Caco-2 (cell line): Measurements from ENCODE around the gene MCTP2. TPM values are rescaled to one million over a fixed set of nuclear protein-coding genes. Genes with fewer than 3 reads are reported as not detected.

Source experiments
- BruUV-seq: library from RNA; stranded (reverse); fragments of 400-500 nt; replicated peaks from 2 replicates; lab custom pipeline; 2021; lab: Mats Ljungman, UMichigan
- CTCF ChIA-PET: fragments of 300-600 bp; sonication (Branson Sonifier 250); formaldehyde crosslinking; loops from one replicate; lab custom pipeline; 2022; ENCODE audit warnings: antibody characterized with exemption; lab: Charles Lee
- POLR2A ChIA-PET: fragments of 300-600 bp; sonication (Branson Sonifier 250); formaldehyde crosslinking; loops from one replicate; lab custom pipeline; 2022; ENCODE audit warnings: antibody characterized with exemption; lab: Charles Lee
- DNase-seq, 2 experiments: peaks; one replicate each; pipeline versions ENCODE4 v3.0.0 to v3.0.0-alpha.2; 2020 to 2022
- H3K27me3 ChIP-seq: replicated peaks from 2 replicates; pipeline ENCODE4 v1.6.0; 2011; ENCODE audit warnings: low read length; ENCODE audit not compliant: control insufficient read depth, insufficient read depth
- H3K36me3 ChIP-seq: 2 replicates; pipeline ENCODE4 v1.5.1; 2011; ENCODE audit warnings: low read length; ENCODE audit not compliant: control insufficient read depth, insufficient read depth
- H3K4me1 ChIP-seq: fragments of 250-450 bp; sonication (Bioruptor Pico); 2 replicates; pipeline ENCODE4 v1.5.1; 2020; ENCODE audit warnings: mild to moderate bottlenecking
- H3K4me3 ChIP-seq: 2 replicates; pipeline ENCODE4 v1.5.1; 2011; ENCODE audit warnings: low read depth, mild to moderate bottlenecking, control low read depth, low read length
- H3K9me3 ChIP-seq: fragments of 250-450 bp; sonication (Bioruptor Pico); 2 replicates; pipeline ENCODE4 v1.5.1; 2020; ENCODE audit warnings: mild to moderate bottlenecking, moderate library complexity
- H3K27ac Mint-ChIP-seq: one replicate; pipeline ENCODE4 v1.8.0; 2022; ENCODE audit warnings: mixed read lengths; ENCODE audit not compliant: unreplicated experiment
- H3K27me3 Mint-ChIP-seq: one replicate; pipeline ENCODE4 v1.8.0; 2022; ENCODE audit warnings: mixed read lengths; ENCODE audit not compliant: insufficient read depth, unreplicated experiment
- H3K36me3 Mint-ChIP-seq: one replicate; pipeline ENCODE4 v1.8.0; 2022; ENCODE audit warnings: mild to moderate bottlenecking, mixed read lengths; ENCODE audit not compliant: insufficient read depth, unreplicated experiment
- H3K4me1 Mint-ChIP-seq: one replicate; pipeline ENCODE4 v1.8.0; 2022; ENCODE audit warnings: low read depth, mixed read lengths; ENCODE audit not compliant: unreplicated experiment
- H3K4me3 Mint-ChIP-seq: one replicate; pipeline ENCODE4 v1.8.0; 2022; ENCODE audit warnings: mild to moderate bottlenecking, moderate library complexity, mixed read lengths; ENCODE audit not compliant: unreplicated experiment
- H3K9me3 Mint-ChIP-seq: one replicate; pipeline ENCODE4 v1.8.0; 2022; ENCODE audit warnings: mixed read lengths; ENCODE audit not compliant: unreplicated experiment
- CTCF ChIP-seq, 2 experiments: fragments of 200-600 bp in 1 of 2; IDR thresholded peaks; 1 replicate in 1 of 2; 2 replicates in 1 of 2; pipeline versions ENCODE4 v1.5.1 to v1.8.0; 2011 to 2022; ENCODE audit warnings: antibody characterized with exemption in 1 of 2, control low read depth in 1 of 2, inconsistent platforms in 1 of 2, low read depth in 1 of 2, low read length in 1 of 2, mild to moderate bottlenecking in 1 of 2, moderate library complexity in 1 of 2; ENCODE audit not compliant: insufficient read depth in 1 of 2, severe bottlenecking in 1 of 2, unreplicated experiment in 1 of 2
- intact Hi-C: fragments of 100-400 bp; cut with micrococcal nuclease; formaldehyde crosslinking; loops from one replicate; pipeline ENCODE4 v1.10.0; 2022; ENCODE audit not compliant: unreplicated experiment
- total RNA-seq: library from RNA; stranded (reverse); gene quantifications from 2 replicates; pipeline ENCODE4 v1.2.3, GENCODE V29; 2022

The MCTP2 gene
- total RNA-seq, 1 experiment from 2014 or later: 9.9 TPM

GRCh38 chr15:94386351-94386750 is 155.0 kb downstream of the MCTP2 start:
- Histone ChIP-seq H3K4me3 (no peak overlapping the region), H3K4me1 (no peaks in the 10 kb centered on the region), H3K36me3 (no peaks in the 10 kb centered on the region; the same call in 1 of the 2 replicates), H3K9me3 (no peaks in the 10 kb centered on the region), H3K27me3 (no peaks in the 10 kb centered on the region)
- POLR2A ChIA-PET: no interaction called here
- DNase-seq: no peak
- CTCF ChIA-PET: no interaction called here
- no TSS peak for BruUV-seq
- no peak overlapping the region for H3K4me3 Mint-ChIP-seq
- H3K27me3 Mint-ChIP-seq: no peaks in the 10 kb centered on the region
- no peak for TF ChIP-seq CTCF (IDR thresholded peaks at IDR 0.05; ENCODE audit: insufficient read depth in 1 of 2, low read depth in 1 of 2, low read length in 1 of 2, severe bottlenecking in 1 of 2, unreplicated experiment in 1 of 2)
- no peaks in the 10 kb centered on the region for H3K4me1 Mint-ChIP-seq
- intact Hi-C loops: no loop called here
- H3K36me3 Mint-ChIP-seq: no peaks in the 10 kb centered on the region
- H3K9me3 Mint-ChIP-seq: no peaks in the 10 kb centered on the region
- H3K27ac Mint-ChIP-seq: no peak overlapping the region

- H3K36me3 ChIP-seq: no peaks in the 10 kb centered on the region; the same call in 1 of the 2 replicates
- no TSS peak for BruUV-seq
- ChIA-PET CTCF (no interaction called here), POLR2A (no interaction called here)
- no peaks in the 10 kb centered on the region for H3K4me1 ChIP-seq
- no peaks in the 10 kb centered on the region for H3K27me3 Mint-ChIP-seq
- no peak overlapping the region for H3K4me3 Mint-ChIP-seq
- no peak overlapping the region for H3K27ac Mint-ChIP-seq
- intact Hi-C loops: no loop called here
- TF ChIP-seq CTCF (IDR thresholded peaks at IDR 0.05; ENCODE audit: insufficient read depth in 1 of 2, low read depth in 1 of 2, low read length in 1 of 2, severe bottlenecking in 1 of 2, unreplicated experiment in 1 of 2): no peak
- no peak for DNase-seq
- H3K36me3 Mint-ChIP-seq: no peaks in the 10 kb centered on the region
- no peaks in the 10 kb centered on the region for H3K9me3 ChIP-seq
- no peaks in the 10 kb centered on the region for H3K27me3 ChIP-seq
- no peaks in the 10 kb centered on the region for H3K9me3 Mint-ChIP-seq
- no peak overlapping the region for H3K4me3 ChIP-seq
- H3K4me1 Mint-ChIP-seq: no peaks in the 10 kb centered on the region
Measured at GRCh38 chr15:94387442-94387841, 156.1 kb downstream of the MCTP2 start.

- Histone ChIP-seq H3K9me3 (no peaks in the 10 kb centered on the region), H3K27me3 (no peaks in the 10 kb centered on the region), H3K36me3 (no peaks in the 10 kb centered on the region; the same call in 1 of the 2 replicates), H3K4me1 (no peaks in the 10 kb centered on the region), H3K4me3 (no peak overlapping the region)
- CTCF ChIA-PET: no interaction called here
- no peaks in the 10 kb centered on the region for H3K27me3 Mint-ChIP-seq
- intact Hi-C loops: no loop called here
- no TSS peak for BruUV-seq
- no peak for DNase-seq
- POLR2A ChIA-PET: no interaction called here
- TF ChIP-seq CTCF (IDR thresholded peaks at IDR 0.05; ENCODE audit: insufficient read depth in 1 of 2, low read depth in 1 of 2, low read length in 1 of 2, severe bottlenecking in 1 of 2, unreplicated experiment in 1 of 2): no peak
- H3K4me1 Mint-ChIP-seq: no peaks in the 10 kb centered on the region
- H3K9me3 Mint-ChIP-seq: no peaks in the 10 kb centered on the region
- no peak overlapping the region for H3K27ac Mint-ChIP-seq
- no peaks in the 10 kb centered on the region for H3K36me3 Mint-ChIP-seq
- no peak overlapping the region for H3K4me3 Mint-ChIP-seq
Measured at GRCh38 chr15:94387849-94388441, 156.6 kb downstream of the MCTP2 start.
